Fibroblast of skin of back (primary cell): ENCODE results near the gene INTS13. TPM values are rescaled to one million over a fixed set of nuclear protein-coding genes. Genes with fewer than 3 reads are reported as not detected.
"Not testable (repeated sequence)": the region's sequence is repeated elsewhere in the genome, so short reads cannot be mapped to it uniquely, and the experiment has no call there.

ENCODE experiments used
- DNase-seq: peaks from one replicate; pipeline ENCODE4 v3.0.0-alpha.2; 2013
- polyA plus RNA-seq, 2 experiments: library from polyadenylated mRNA; unstranded; fragments of 120-200 nt; gene quantifications; one replicate each; pipeline ENCODE4 v1.2.1, GENCODE V29; 2013; ENCODE audit not compliant: insufficient read length in 2 of 2

INTS13 gene
- polyA plus RNA-seq (2013, experiment 1 of 2; ENCODE audit: insufficient read length), result 47.6 TPM
- polyA plus RNA-seq (2013, experiment 2 of 2; ENCODE audit: insufficient read length), result 44.7 TPM

GRCh38 chr12:26937863-26938700 is at the start of gene INTS13, which contains the start of gene FGFR1OP2:
TSS of gene INTS13 (minus strand) at chr12:26937981. CDS start at chr12:26936803, 1,178 bp downstream.
TSS of gene FGFR1OP2 (plus strand) at chr12:26938470. CDS start at chr12:26954159, 15,689 bp downstream.
- DNase-seq, result peak; percentile 99

GRCh38 chr12:26982866-26983265 is 45.1 kb upstream of the INTS13 start:
- DNase-seq, result no peak

- DNase-seq, result no peak
Observed at GRCh38 chr12:26979733-26980132, 42.0 kb upstream of the INTS13 start.

GRCh38 chr12:26978801-26979200 is 41.0 kb upstream of the INTS13 start:
- no peak for DNase-seq

- DNase-seq, result no peak
Observed at GRCh38 chr12:26976687-26977086, 38.9 kb upstream of the INTS13 start.

GRCh38 chr12:26971963-26972362 is 34.2 kb upstream of the INTS13 start:
- DNase-seq, result no peak

GRCh38 chr12:26970136-26970535 is 32.4 kb upstream of the INTS13 start:
- DNase-seq, result no peak

GRCh38 chr12:26966842-26967241 is 29.1 kb upstream of the INTS13 start:
- DNase-seq, result no peak

- no peak for DNase-seq
Observed at GRCh38 chr12:26963413-26963812, 25.6 kb upstream of the INTS13 start.

GRCh38 chr12:26961803-26962202 is 24.0 kb upstream of the INTS13 start:
- DNase-seq, result no peak

- not testable (repeated sequence) for DNase-seq
Observed at GRCh38 chr12:26961391-26961790, 23.6 kb upstream of the INTS13 start.

- DNase-seq, result no peak
Observed at GRCh38 chr12:26954027-26954426, 16.2 kb upstream of the INTS13 start.

GRCh38 chr12:26953447-26953846 is 15.7 kb upstream of the INTS13 start:
- DNase-seq, result no peak

GRCh38 chr12:26948309-26948708 is 10.5 kb upstream of the INTS13 start:
- no peak for DNase-seq

- no peak for DNase-seq
Observed at GRCh38 chr12:26941215-26941594, 3.4 kb upstream of the INTS13 start.

GRCh38 chr12:26940516-26941214 is 2.9 kb upstream of the INTS13 start:
- DNase-seq, result no peak

GRCh38 chr12:26939953-26940352 is 2.2 kb upstream of the INTS13 start:
- DNase-seq, result no peak

GRCh38 chr12:26939192-26939832 is 1.5 kb upstream of the INTS13 start:
- DNase-seq, result no peak

- DNase-seq, result no peak
Observed at GRCh38 chr12:26938701-26939062, 901 bp upstream of the INTS13 start.

- DNase-seq, result no peak
Observed at GRCh38 chr12:26937443-26937862, 328 bp downstream of the INTS13 start.

- DNase-seq, result no peak
Observed at GRCh38 chr12:26936559-26937442, 980 bp downstream of the INTS13 start.
